NCI-H146 (cell line): ENCODE measurements around the gene ZNF22.

Source experiments
- DNase-seq: peaks from one replicate; lab custom pipeline; 2025; lab: John Stamatoyannopoulos, UW

The ZNF22 gene

GRCh38 chr10:44965104-44965503, 35.6 kb upstream of the ZNF22 start:
- DNase-seq = no peak

- no peak for DNase-seq
Measured at GRCh38 chr10:44965651-44966097, 35.0 kb upstream of the ZNF22 start.

DNA sequence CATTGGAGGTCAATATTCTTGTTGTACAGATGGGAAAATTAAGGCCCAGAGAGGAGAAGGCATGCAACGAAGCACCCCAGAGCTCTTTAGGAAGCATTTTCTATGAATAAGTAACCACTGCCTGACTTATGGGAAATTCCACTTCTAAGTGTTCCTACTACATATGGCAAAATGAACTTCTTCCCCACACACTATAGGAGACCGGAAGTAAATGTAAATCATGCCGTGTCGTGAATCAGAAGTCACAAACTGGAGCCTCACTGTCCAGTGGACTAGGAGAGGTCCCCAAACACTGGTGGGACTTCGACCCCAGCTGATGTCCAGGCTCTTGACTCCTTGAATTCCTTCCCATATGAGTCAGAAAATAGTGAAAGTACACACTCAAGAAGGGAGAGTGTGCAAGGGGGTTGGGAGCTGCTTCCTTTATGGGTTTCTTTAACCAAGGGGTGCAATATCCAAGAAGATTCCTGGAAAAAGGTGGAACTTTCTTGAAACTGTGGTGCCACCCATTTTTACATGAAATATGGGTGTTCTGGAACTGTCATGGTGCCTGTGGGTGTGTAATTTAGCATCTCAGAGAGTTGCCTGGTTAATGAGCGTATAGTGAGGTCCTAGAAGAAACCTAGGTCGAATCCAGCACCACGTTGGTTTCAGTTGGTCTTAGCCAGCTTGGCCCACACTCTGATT, 34.5 kb upstream of the ZNF22 start:
- DNase-seq = no peak

GRCh38 chr10:44966816-44967509, 33.8 kb upstream of the ZNF22 start:
- no peak for DNase-seq

- no peak for DNase-seq
Measured at GRCh38 chr10:44967616-44968015, 33.1 kb upstream of the ZNF22 start.

DNA sequence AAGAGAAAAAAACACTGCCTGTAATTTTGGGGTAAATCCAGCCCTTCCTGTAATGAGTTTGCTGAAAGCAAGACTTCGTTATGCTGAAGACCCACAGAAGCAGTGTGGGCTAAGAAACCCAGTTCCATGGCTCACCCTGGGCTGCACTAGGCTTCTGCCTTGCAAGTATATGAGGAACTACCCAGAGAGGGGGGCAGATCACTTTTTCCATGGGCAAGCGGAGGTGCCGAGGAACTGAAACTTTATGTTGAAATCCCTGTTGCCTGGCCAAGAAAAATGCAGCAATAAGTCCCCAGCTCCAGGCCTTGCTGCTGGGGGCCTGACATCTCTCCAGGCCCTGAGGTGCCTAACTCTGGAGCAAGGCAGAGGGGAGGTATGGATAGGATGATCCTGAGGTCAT, 32.6 kb upstream of the ZNF22 start:
- DNase-seq = no peak

DNA sequence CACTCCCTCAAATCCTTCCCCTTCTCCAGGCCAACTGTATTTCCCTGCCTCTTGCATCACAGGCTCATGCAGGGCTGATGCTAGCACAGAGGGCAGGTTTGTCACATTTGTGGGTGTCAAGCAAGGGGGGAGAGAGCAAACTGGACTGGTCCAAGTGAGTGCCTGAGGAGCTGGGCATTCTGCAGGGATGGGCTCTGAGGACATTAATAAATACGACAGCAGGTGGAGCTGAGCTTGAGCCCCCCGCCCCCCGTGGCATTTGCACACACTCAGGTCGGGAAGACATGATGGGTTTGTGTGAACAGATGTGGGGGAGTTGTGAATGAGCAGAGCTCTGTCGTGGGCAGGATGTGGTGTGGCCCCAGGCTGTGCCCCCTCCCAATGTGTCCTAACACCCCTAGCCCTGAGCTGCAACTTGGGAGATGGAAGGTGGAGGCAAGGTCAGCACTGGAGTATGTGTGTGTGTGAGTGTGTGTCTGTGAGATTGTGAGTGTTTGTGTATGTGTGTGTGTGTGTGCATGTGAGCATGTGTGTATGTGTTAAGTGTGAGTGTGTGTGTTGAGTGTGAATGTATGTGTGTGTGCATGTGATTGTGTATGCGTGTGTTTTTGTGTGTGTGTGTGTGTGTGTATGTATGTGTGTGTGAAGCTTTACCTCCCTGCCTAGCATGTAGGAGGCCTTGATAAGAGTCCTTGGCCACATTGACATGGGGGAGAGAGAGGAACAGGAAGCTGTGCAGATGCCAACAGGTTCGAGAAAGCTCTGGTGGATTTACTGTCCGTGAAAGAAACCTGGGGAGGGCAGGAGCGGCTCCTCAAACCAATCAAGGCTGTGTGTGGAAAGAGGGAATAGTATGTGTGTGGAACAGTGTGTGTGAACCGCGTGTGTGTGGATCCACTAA, 32.0 kb upstream of the ZNF22 start:
- DNase-seq = no peak

GRCh38 chr10:44969854-44970253, 30.9 kb upstream of the ZNF22 start:
- DNase-seq = no peak

GRCh38 chr10:44970812-44971395, 29.8 kb upstream of the ZNF22 start:
- DNase-seq = no peak

- no peak for DNase-seq
Measured at GRCh38 chr10:44971434-44971833, 29.3 kb upstream of the ZNF22 start.

DNA sequence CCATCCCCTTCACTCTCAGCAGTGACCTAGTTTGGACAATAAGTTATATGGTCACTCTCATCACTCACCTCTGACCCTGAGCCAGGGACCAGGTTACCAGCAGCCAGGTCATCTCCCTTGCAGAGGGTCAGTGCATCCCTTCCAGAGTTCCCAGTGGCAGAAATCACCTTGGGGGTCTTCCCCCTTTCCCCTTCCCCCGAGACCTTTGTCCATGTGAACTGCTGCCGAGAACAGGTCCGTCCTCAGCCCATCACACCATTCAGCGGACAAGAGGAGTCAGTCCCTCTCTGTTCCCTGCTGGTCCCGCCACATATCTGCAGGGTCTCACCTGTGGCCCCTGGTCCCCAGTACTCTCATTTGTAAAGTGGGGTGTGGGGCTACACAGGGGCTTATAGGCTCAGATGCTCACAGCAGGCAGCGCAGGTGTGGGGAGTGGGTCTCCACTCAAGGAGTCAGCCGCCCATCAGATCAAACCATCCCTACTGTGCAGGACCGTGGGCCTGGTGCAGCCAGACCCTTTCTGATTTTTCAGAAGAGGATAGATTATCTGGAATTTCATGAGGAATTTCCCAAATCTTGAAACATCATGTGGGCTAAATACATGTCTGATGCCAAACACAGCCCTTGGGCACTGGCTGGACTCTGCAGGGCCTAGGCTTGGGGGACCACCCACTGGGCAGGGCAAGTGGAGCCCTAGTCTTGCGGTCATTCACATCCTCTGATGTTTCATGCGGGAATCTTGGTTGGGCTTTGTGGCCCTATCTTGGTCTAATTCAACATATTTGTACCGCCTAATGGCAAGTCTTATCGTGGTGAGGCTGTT, 28.6 kb upstream of the ZNF22 start:
- DNase-seq = no peak

DNA sequence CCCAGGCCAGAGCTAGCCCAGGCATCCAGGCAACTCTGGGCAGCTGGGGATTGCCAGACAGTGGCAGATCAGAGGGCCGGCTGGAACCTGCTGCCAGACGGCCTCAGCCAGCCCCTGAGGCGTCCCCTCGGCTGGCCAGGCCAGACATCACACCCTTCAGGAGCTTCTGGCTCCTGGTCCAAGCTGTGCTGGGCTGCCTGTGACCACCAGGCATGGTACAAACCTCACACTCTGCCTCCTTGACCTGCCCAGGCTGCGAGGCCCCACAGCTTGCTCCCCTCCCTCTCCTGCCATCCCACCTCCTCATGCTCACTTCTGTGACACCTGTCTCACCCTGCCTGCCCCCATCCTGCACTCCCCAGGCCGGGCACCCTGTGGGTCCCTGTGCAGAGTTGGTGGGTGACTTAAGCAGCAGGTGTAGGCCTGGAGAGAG, 27.8 kb upstream of the ZNF22 start:
- no peak for DNase-seq

DNA sequence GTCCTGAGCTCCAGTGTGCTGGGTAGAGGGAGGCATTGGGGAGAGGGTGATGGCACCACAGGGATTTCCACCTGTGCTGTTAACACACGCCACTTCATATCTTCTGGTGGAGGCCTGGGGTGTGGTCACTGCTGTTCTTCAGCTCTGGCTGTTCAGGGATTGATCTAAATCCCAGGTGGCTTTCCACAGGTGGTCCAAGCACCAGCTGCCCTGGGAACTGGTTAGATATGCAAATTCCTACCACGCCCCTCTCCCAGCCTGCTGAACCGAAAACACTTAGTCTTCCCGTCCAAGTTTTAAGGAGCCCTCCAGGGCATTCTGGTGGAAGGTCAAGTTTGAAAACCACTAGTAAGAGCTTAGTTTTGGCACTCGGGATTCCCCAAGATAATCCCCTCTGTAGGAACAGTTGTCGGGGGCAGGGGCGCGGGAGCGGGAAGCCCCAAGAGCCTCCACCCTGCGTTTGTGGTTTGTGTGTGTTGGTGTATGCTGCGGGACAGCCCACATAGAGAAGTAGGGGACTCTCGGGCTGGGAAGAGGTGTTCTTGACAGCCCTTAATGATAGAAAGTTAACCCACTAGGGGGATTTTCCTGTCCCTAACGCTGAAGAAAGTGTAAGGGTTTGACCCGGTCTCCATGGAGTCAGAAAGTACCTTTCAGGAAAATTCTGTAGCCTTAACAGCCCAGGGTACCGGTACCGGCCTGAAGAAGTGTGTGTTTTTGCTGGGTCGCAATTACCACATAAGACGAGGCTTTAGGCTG, 27.2 kb upstream of the ZNF22 start:
- peak; percentile 88 for DNase-seq

DNA sequence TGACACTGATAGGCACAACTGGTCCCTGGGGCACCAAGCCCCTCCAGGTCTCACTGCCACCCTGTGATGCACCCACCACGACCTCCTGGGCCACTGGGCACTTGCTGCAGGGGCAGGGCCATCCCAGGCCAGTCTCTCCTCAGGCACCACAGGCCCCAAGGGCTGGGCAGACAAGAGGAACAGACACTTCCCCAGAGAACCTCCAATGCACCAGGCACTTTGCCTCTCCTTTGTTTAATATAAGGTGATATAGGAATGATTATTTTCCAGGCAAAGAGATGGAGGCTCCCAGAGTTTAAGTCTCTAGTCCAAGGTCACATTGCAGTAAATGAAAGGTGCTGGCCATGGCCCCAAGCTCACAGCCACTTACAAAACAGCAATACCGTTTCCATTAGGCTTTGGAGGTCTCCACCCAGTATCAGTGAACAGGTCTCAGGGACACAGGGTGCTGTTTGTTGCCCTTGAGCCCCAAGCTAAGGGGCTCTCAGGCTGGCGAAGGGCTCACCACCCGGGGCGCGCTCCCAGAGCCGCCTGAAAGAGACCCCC, 26.6 kb upstream of the ZNF22 start:
- no peak for DNase-seq

GRCh38 chr10:44974628-44975430, 25.9 kb upstream of the ZNF22 start:
- peak; percentile 76 for DNase-seq

GRCh38 chr10:44975431-44976331, 25.0 kb upstream of the ZNF22 start:
- DNase-seq = peak; percentile 48

- DNase-seq = no peak
Measured at GRCh38 chr10:44976352-44977198, 24.1 kb upstream of the ZNF22 start.
